Effector CD4-positive, alpha-beta T cell (primary cell): Measurements from ENCODE around the gene GK.
A peak's percentile ranks its signal among the peaks of the same experiment; 100 is the strongest.
"Not testable (repeated sequence)": the region's sequence is repeated elsewhere in the genome, so short reads cannot be mapped to it uniquely, and the experiment has no call there.

ENCODE experiments used
- DNase-seq: peaks from one replicate; pipeline ENCODE4 v3.0.0-alpha.2; 2020
- total RNA-seq: gene quantifications from one replicate; lab custom pipeline; 2026; lab: John Stamatoyannopoulos, UW

GK gene
- total RNA-seq: 15.8 reads per million, percentile 41 among the genes with 10 or more reads in this experiment

GRCh38 chrX:30653415-30654131 is at the start of gene GK:
GK (plus strand) TSS chrX:30653423; CDS start chrX:30653538, 115 bp downstream.
- no peak for DNase-seq

GRCh38 chrX:30607155-30607554 is 46.1 kb upstream of the GK start:
- no peak for DNase-seq

- DNase-seq: no peak
Measured at GRCh38 chrX:30610026-30610425, 43.2 kb upstream of the GK start.

GRCh38 chrX:30612250-30612655 is 41.0 kb upstream of the GK start:
- no peak for DNase-seq

- DNase-seq: no peak
Measured at GRCh38 chrX:30613721-30614120, 39.5 kb upstream of the GK start.

GRCh38 chrX:30615229-30615628 is 38.0 kb upstream of the GK start:
- DNase-seq: no peak

GRCh38 chrX:30618160-30618765 is 35.0 kb upstream of the GK start:
- no peak for DNase-seq

- no peak for DNase-seq
Measured at GRCh38 chrX:30620125-30620524, 33.1 kb upstream of the GK start.

- no peak for DNase-seq
Measured at GRCh38 chrX:30620980-30621618, 32.1 kb upstream of the GK start.

- no peak for DNase-seq
Measured at GRCh38 chrX:30622361-30622760, 30.9 kb upstream of the GK start.

GRCh38 chrX:30626402-30626801 is 26.8 kb upstream of the GK start:
- DNase-seq: no peak

- no peak for DNase-seq
Measured at GRCh38 chrX:30627818-30628652, 25.2 kb upstream of the GK start.

- DNase-seq: not testable (repeated sequence)
Measured at GRCh38 chrX:30634070-30634469, 19.2 kb upstream of the GK start.

GRCh38 chrX:30635630-30636029 is 17.6 kb upstream of the GK start:
- DNase-seq: no peak

- no peak for DNase-seq
Measured at GRCh38 chrX:30637874-30638815, 15.1 kb upstream of the GK start.

GRCh38 chrX:30639702-30640101 is 13.5 kb upstream of the GK start:
- DNase-seq: not testable (repeated sequence)

GRCh38 chrX:30642642-30643041 is 10.6 kb upstream of the GK start:
- no peak for DNase-seq

GRCh38 chrX:30643313-30643821 is 9.9 kb upstream of the GK start:
- DNase-seq: no peak

- no peak for DNase-seq
Measured at GRCh38 chrX:30649859-30650258, 3.4 kb upstream of the GK start.

- peak; percentile 82 for DNase-seq
Measured at GRCh38 chrX:30652527-30653414, 452 bp upstream of the GK start.

- DNase-seq: not testable (repeated sequence)
Measured at GRCh38 chrX:30654386-30654785, 1.2 kb downstream of the GK start.
